ENCODE data around the gene DCUN1D2. TPM values are rescaled to one million over a fixed set of nuclear protein-coding genes. Genes with fewer than 3 reads are reported as not detected.

The DCUN1D2 gene
- total and polyA plus RNA-seq, 8 donors = 4.8 to 18.3 (median 8.3) TPM

GRCh38 chr13:113449693-113450347 lies 40.7 kb downstream of the DCUN1D2 start:
- DNase-seq = peak in 1 of 6 donors; percentile 17
- intact Hi-C loops (cut with DNase I) = no loop called here
- H3K9me3 ChIP-seq = no peaks in the 10 kb centered on the region
- peak overlapping the region; percentile 33 to 59 (median 43) for H3K4me3 ChIP-seq
- no peaks in the 10 kb centered on the region for H3K36me3 ChIP-seq
- no peak for FAIRE-seq
- no peaks in the 10 kb centered on the region for H3K27me3 ChIP-seq
- no peak for ATAC-seq
- TF ChIP-seq, protein P1, sequence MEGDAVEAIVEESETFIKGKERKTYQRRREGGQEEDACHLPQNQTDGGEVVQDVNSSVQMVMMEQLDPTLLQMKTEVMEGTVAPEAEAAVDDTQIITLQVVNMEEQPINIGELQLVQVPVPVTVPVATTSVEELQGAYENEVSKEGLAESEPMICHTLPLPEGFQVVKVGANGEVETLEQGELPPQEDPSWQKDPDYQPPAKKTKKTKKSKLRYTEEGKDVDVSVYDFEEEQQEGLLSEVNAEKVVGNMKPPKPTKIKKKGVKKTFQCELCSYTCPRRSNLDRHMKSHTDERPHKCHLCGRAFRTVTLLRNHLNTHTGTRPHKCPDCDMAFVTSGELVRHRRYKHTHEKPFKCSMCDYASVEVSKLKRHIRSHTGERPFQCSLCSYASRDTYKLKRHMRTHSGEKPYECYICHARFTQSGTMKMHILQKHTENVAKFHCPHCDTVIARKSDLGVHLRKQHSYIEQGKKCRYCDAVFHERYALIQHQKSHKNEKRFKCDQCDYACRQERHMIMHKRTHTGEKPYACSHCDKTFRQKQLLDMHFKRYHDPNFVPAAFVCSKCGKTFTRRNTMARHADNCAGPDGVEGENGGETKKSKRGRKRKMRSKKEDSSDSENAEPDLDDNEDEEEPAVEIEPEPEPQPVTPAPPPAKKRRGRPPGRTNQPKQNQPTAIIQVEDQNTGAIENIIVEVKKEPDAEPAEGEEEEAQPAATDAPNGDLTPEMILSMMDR (IDR thresholded peaks at IDR 0.05) = no peak
- H3K4me1 ChIP-seq = peaks cover 5 to 19% (median 10%) of the 10 kb centered on the region in 3 donors
- WGBS, 2 donors = 49 to 64% methylated on average over 13 of the region's 13 CpGs
- peak overlapping the region; percentile 84 to 95 (median 89) for H3K27ac ChIP-seq

GRCh38 chr13:113448885-113449692 lies 41.4 kb downstream of the DCUN1D2 start:
- FAIRE-seq = no peak
- peak; percentile 80 to 87 (median 82) for ATAC-seq
- H3K9me3 ChIP-seq = no peaks in the 10 kb centered on the region
- H3K36me3 ChIP-seq = no peaks in the 10 kb centered on the region
- WGBS, 2 donors = 13 to 24% methylated on average over 29 of the region's 29 CpGs
- H3K27ac ChIP-seq = peak overlapping the region; percentile 84 to 95 (median 89)
- no peaks in the 10 kb centered on the region for H3K27me3 ChIP-seq
- TF ChIP-seq, protein P1 (IDR thresholded peaks at IDR 0.05) = no peak
- peak overlapping the region; percentile 33 to 59 (median 43) for H3K4me3 ChIP-seq
- intact Hi-C loops (cut with DNase I) = no loop called here
- DNase-seq = peak; percentile 80 to 92 (median 88)
- H3K4me1 ChIP-seq = peaks cover 5 to 20% (median 15%) of the 10 kb centered on the region in 3 donors

DNA sequence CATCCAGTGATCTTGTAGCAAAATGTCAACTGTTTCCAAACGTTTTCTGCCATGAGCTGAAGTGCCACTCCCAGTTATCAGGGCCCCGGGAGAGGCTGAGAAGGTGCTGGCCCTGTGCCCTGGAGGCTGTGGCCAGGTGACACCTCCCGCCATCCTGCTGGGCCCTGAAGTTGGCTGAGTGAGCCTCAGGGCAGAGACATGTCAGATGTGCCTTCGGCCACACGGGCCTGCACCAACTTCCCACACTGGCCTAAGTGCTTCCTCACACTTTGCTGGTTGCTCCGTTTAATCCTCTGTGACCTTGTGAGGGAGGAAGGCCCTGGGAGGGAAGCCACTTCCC lies 42.0 kb downstream of the DCUN1D2 start:
- WGBS, 2 donors = 5 to 12% methylated on average over 6 of the region's 6 CpGs
- Histone ChIP-seq H3K36me3 (no peaks in the 10 kb centered on the region), H3K27me3 (no peaks in the 10 kb centered on the region), H3K4me1 (peaks cover 8 to 23% (median 21%) of the 10 kb centered on the region in 3 donors), H3K9me3 (no peaks in the 10 kb centered on the region), H3K4me3 (peak overlapping the region in 3 of 4 donors; percentile 4 to 59 (median 49)), H3K27ac (peak overlapping the region; percentile 84 to 95 (median 89))
- peak; percentile 54 to 79 (median 76) for ATAC-seq
- TF ChIP-seq, protein P1 (IDR thresholded peaks at IDR 0.05) = no peak
- FAIRE-seq = no peak
- intact Hi-C loops (cut with DNase I) = no loop called here
- peak in 4 of 6 donors; percentile 79 to 87 (median 83) for DNase-seq

GRCh38 chr13:113447596-113447995 lies 42.9 kb downstream of the DCUN1D2 start:
- 95 to 96% methylated on average over 6 of the region's 6 CpGs for WGBS, 2 donors
- no peak for ATAC-seq

More at GRCh38 chr13:113447596-113447995, 42.9 kb downstream of the DCUN1D2 start:
- FAIRE-seq (no peak), DNase-seq (peak in 2 of 6 donors; percentile 17 to 25)
- intact Hi-C loops (cut with DNase I) = no loop called here
- no peaks in the 10 kb centered on the region for H3K36me3 ChIP-seq
- no peak overlapping the region for H3K4me3 ChIP-seq
- no peak overlapping the region for H3K27ac ChIP-seq
- no peaks in the 10 kb centered on the region for H3K9me3 ChIP-seq
- no peaks in the 10 kb centered on the region for H3K27me3 ChIP-seq
- peaks cover 14 to 26% (median 25%) of the 10 kb centered on the region in 3 donors for H3K4me1 ChIP-seq
- TF ChIP-seq, protein P1 (IDR thresholded peaks at IDR 0.05) = no peak

All from pancreas (tissue), 10 donors.